Thyroid gland (tissue), 4 donors: ENCODE measurements around the gene CREB3L2. TPM values are rescaled to one million over a fixed set of nuclear protein-coding genes. Genes with fewer than 3 reads are reported as not detected.
A peak's percentile ranks its signal among the peaks of the same experiment; 100 is the strongest.

Experiments used
- DNase-seq, 2 donors: peaks; one replicate each; pipeline ENCODE4 v3.0.0-alpha.2; 2019
- H3K27ac ChIP-seq, 3 donors: fragments of 200-600 bp; sonication (generic); 1 replicate in 2 of 3; 2 replicates in 1 of 3; pipeline ENCODE4 v1.5.1; 2016 to 2019; ENCODE audit warnings: mild to moderate bottlenecking in 1 of 3, moderate library complexity in 1 of 3
- H3K27me3 ChIP-seq: fragments of 200-600 bp; sonication (generic); one replicate; pipeline ENCODE4 v1.5.1; 2019
- H3K36me3 ChIP-seq, 2 donors: fragments of 200-600 bp; sonication (generic); one replicate each; pipeline ENCODE4 v1.5.1; 2016 to 2019
- H3K4me1 ChIP-seq, 2 donors: fragments of 200-600 bp; sonication (generic); one replicate each; pipeline ENCODE4 v1.5.1; 2017 to 2019
- H3K4me3 ChIP-seq, 3 donors: fragments of 200-600 bp; sonication (generic); replicated peaks in 1 of 3; 1 replicate in 2 of 3; 2 replicates in 1 of 3; pipeline ENCODE4 v1.5.1; 2016; ENCODE audit warnings: mild to moderate bottlenecking in 1 of 3
- H3K9me3 ChIP-seq: fragments of 200-600 bp; sonication (generic); one replicate; pipeline ENCODE4 v1.5.1; 2017
- CTCF ChIP-seq, 6 experiments: fragments of 200-600 bp in 3 of 6; fragments of 450-650 bp in 3 of 6; sonication (generic) in 3 of 6; IDR thresholded peaks; one replicate each; pipeline ENCODE4 v1.5.1; 2016 to 2019; ENCODE audit warnings: antibody characterized with exemption in 6 of 6, mild to moderate bottlenecking in 2 of 6, inconsistent platforms in 1 of 6, moderate library complexity in 1 of 6
- POLR2A ChIP-seq, 2 donors: fragments of 450-650 bp; IDR thresholded peaks; one replicate each; pipeline ENCODE4 v1.6.1; 2017; ENCODE audit warnings: antibody characterized with exemption in 2 of 2, mild to moderate bottlenecking in 2 of 2, moderate library complexity in 1 of 2
- WGBS, 2 donors: methylation state at CpG; one replicate each; pipeline ENCODE4 v1.1.5; 2017; 5-methylcytosine and 5-hydroxymethylcytosine counted together
- intact Hi-C: fragments of 100-400 bp; cut with DNase I; formaldehyde crosslinking; loops from one replicate; pipeline ENCODE4 v1.15.1; 2023
- total RNA-seq, 4 donors: library from RNA; depleted of rRNA; stranded (reverse); fragments of >200 nt; gene quantifications; one replicate each; pipeline ENCODE4 v1.2.3, GENCODE V29; 2016

Gene CREB3L2
- total RNA-seq, 4 donors from 2014 or later: 86.1 to 143 (median 103) TPM

DNA sequence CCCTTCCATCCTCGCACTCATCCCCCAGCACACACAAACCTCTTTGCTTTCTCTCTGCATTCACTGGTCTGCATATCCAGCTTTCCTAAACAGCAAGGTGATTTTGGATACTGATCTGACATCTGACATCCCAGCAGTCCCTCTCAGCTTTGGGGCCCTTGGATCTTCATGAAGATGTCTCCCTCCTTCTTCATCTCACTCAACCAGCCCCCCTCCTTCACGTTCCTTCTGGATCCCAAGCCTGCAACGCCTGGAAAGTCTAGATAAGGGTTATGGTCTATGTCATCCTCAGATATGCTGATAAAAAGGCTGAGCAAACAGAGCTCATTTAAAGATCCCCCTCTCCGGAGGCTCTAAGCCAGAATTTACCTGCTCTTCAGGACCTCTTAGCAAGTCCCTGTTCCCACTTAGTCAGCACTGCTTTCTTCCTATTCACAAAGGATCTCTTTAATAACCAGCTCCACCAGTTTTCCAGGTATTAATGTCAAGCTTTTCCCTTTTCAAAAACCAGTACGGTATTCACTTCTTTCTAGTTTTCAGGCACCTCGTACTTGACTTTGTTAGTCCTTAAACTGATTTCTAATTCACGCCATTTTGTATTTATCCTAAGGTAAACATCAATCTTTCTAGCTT lies 38.9 kb downstream of the CREB3L2 start:
- no peak for TF ChIP-seq CTCF (IDR thresholded peaks at IDR 0.05)
- TF ChIP-seq POLR2A (IDR thresholded peaks at IDR 0.05): peak in 1 of 2 donors; percentile 37
- no peak for DNase-seq
- intact Hi-C loops: no loop called here
- no peaks in the 10 kb centered on the region for H3K27me3 ChIP-seq
- 51 to 59% methylated on average over 7 of the region's 7 CpGs for WGBS, 2 donors
- no peak overlapping the region for H3K4me3 ChIP-seq
- peak overlapping the region; percentile 64 to 88 (median 80) for H3K27ac ChIP-seq
- H3K9me3 ChIP-seq: no peaks in the 10 kb centered on the region
- H3K4me1 ChIP-seq: peaks cover 85 to 97% of the 10 kb centered on the region in 2 donors
- H3K36me3 ChIP-seq: no peaks in the 10 kb centered on the region

DNA sequence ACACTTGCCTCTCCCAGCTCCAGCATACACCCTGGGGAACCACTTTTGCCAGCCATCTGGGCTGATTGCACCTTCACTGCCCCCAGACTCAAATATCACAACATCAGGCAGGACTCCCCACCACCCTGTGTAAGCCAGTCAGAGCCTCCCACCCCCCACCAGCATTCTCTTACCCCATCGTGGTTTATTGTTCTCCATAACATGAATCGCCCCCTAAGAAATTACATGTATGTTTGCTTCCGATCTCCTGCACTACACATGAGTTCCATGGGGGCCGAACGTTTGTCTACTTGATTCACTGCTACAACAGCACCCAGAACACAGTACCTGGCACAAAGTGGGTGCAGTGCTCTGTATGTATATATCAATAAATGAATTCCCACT lies 39.4 kb downstream of the CREB3L2 start:
- H3K36me3 ChIP-seq: no peaks in the 10 kb centered on the region
- no peak for TF ChIP-seq CTCF (IDR thresholded peaks at IDR 0.05)
- no peak for TF ChIP-seq POLR2A (IDR thresholded peaks at IDR 0.05)
- H3K4me1 ChIP-seq: peaks cover 85 to 97% of the 10 kb centered on the region in 2 donors
- H3K27ac ChIP-seq: peak overlapping the region; percentile 64 to 88 (median 80)
- no peak for DNase-seq
- H3K27me3 ChIP-seq: no peaks in the 10 kb centered on the region
- WGBS, 2 donors: 84 to 87% methylated on average over 5 of the region's 5 CpGs
- intact Hi-C loops: no loop called here
- no peak overlapping the region for H3K4me3 ChIP-seq
- no peaks in the 10 kb centered on the region for H3K9me3 ChIP-seq

GRCh38 chr7:137961200-137962177 lies 40.4 kb downstream of the CREB3L2 start:
- peaks cover 85 to 97% of the 10 kb centered on the region in 2 donors for H3K4me1 ChIP-seq
- no peak overlapping the region for H3K4me3 ChIP-seq
- WGBS, 2 donors: 95% methylated on average over 11 of the region's 11 CpGs

GRCh38 chr7:137960020-137960419 lies 41.9 kb downstream of the CREB3L2 start:
- Histone ChIP-seq H3K9me3 (no peaks in the 10 kb centered on the region), H3K27me3 (no peaks in the 10 kb centered on the region), H3K4me1 (peaks cover 84 to 97% of the 10 kb centered on the region in 2 donors), H3K36me3 (no peaks in the 10 kb centered on the region), H3K27ac (peak overlapping the region; percentile 85 to 98 (median 89)), H3K4me3 (no peak overlapping the region)
- no peak for DNase-seq
- TF ChIP-seq POLR2A (IDR thresholded peaks at IDR 0.05) (no peak), CTCF (IDR thresholded peaks at IDR 0.05) (no peak)
- 97 to 98% methylated on average over 1 of the region's 1 CpG for WGBS, 2 donors
- intact Hi-C loops: no loop called here

More at GRCh38 chr7:137961200-137962177, 40.4 kb downstream of the CREB3L2 start:
- Histone ChIP-seq H3K27ac (peak overlapping the region; percentile 18 to 88 (median 80)), H3K36me3 (no peaks in the 10 kb centered on the region), H3K27me3 (no peaks in the 10 kb centered on the region), H3K9me3 (no peaks in the 10 kb centered on the region)
- TF ChIP-seq CTCF (IDR thresholded peaks at IDR 0.05) (no peak), POLR2A (IDR thresholded peaks at IDR 0.05) (no peak)
- DNase-seq: no peak
- intact Hi-C loops: no loop called here
